ENCODE data around the gene NKAIN4. TPM values are rescaled to one million over a fixed set of nuclear protein-coding genes. Genes with fewer than 3 reads are reported as not detected.

NKAIN4 gene
- total and polyA plus RNA-seq, 12 donors = 0.04 TPM; not detected in 11

GRCh38 chr20:63191400-63191799, 62.9 kb downstream of the NKAIN4 start:
- intact Hi-C loops (cut with DNase I) = no loop called here
- Histone ChIP-seq H3K9me3 (no peaks in the 10 kb centered on the region), H3K4me1 (no peaks in the 10 kb centered on the region), H3K36me3 (peaks cover 0 to 23% (median 12%) of the 10 kb centered on the region in 9 donors), H3K27me3 (peaks cover 0 to 7% (median 0%) of the 10 kb centered on the region in 7 donors), H3K27ac (no peak overlapping the region), H3K4me3 (no peak overlapping the region)
- TF ChIP-seq CTCF (IDR thresholded peaks at IDR 0.05) = no peak
- WGBS, 2 donors = 58 to 67% methylated on average over 14 of the region's 14 CpGs
- DNase-seq (no peak), ATAC-seq (peak in 1 of 8 donors; percentile 41)

DNA sequence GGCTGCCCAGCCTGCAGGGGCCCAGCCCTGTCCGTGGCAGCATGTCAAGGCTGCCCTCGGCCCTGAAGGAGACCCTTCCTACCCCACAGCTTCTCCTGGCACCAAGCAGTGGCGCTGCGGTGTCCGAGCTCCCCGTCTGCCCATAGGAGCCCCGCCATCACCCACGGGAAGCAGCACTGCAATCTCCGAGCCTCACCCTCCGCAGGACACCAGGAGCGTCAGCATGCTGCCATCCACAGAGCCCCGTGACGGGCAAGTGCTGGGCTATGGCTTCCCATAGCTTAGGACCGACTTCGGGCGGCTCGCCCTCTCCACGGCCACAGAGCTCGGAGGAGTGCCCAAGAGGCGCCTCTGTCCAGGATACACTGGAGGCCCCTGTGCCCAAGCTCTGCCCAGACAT, 63.4 kb downstream of the NKAIN4 start:
- WGBS, 2 donors = 88 to 91% methylated on average over 20 of the region's 20 CpGs
- Histone ChIP-seq H3K27ac (no peak overlapping the region), H3K36me3 (peaks cover 0 to 17% (median 12%) of the 10 kb centered on the region in 9 donors), H3K27me3 (peaks cover 0 to 7% (median 0%) of the 10 kb centered on the region in 7 donors), H3K9me3 (peaks cover 0 to 1% (median 0%) of the 10 kb centered on the region in 11 donors), H3K4me1 (no peaks in the 10 kb centered on the region), H3K4me3 (no peak overlapping the region)
- intact Hi-C loops (cut with DNase I) = no loop called here
- TF ChIP-seq CTCF (IDR thresholded peaks at IDR 0.05) = no peak
- DNase-seq = no peak
- peak in 1 of 8 donors; percentile 35 for ATAC-seq

Small RNA genes within 50 kb of the gene (microRNA-seq; reads per million reads assigned to microRNA genes)
- gene MIR3196 (0 reads per million in 2 donors), gene MIR4326 (0 to 0.60 reads per million in 2 donors)

Other genes with a start within 250 kb of the NKAIN4 start
- gene BHLHE23, start 247.5 kb downstream of the NKAIN4 start, total RNA-seq = not detected
- under 1 TPM in 1 of 2 donors, not detected in 1; 0.03 TPM for gene BHLHE23, start 247.5 kb downstream of the NKAIN4 start, polyA plus RNA-seq
- 10 to 100 TPM; 18.3 to 31.6 (median 21.7) TPM for gene YTHDF1, start 38.3 kb downstream of the NKAIN4 start, total RNA-seq
- gene YTHDF1, start 38.3 kb downstream of the NKAIN4 start, polyA plus RNA-seq = 10 to 100 TPM; 15.3 to 19.8 TPM
- 1 to 10 TPM in 1 of 10 donors, under 1 TPM in 4, not detected in 5; 0.21 to 2.1 (median 0.37) TPM for gene BIRC7, start 18.6 kb downstream of the NKAIN4 start, total RNA-seq
- not detected for gene BIRC7, start 18.6 kb downstream of the NKAIN4 start, polyA plus RNA-seq
- 10 to 100 TPM; 20.4 to 40.4 (median 28.4) TPM for gene ARFGAP1, start 18.4 kb upstream of the NKAIN4 start, total RNA-seq
- gene ARFGAP1, start 18.4 kb upstream of the NKAIN4 start, polyA plus RNA-seq = 10 to 100 TPM; 46.2 to 72.6 TPM
- under 1 TPM in 2 of 10 donors, not detected in 8; 0.26 to 0.30 TPM for gene COL20A1, start 38.7 kb upstream of the NKAIN4 start, total RNA-seq
- not detected for gene COL20A1, start 38.7 kb upstream of the NKAIN4 start, polyA plus RNA-seq
- 1 to 10 TPM in 4 of 10 donors, under 1 TPM in 2, not detected in 4; 0.38 to 1.5 (median 1.1) TPM for gene CHRNA4, start 106.9 kb upstream of the NKAIN4 start, total RNA-seq
- gene CHRNA4, start 106.9 kb upstream of the NKAIN4 start, polyA plus RNA-seq = under 1 TPM; 0.06 to 0.22 TPM
- 1 to 10 TPM in 3 of 10 donors, under 1 TPM in 1, not detected in 6; 0.26 to 3.8 (median 1.9) TPM for gene KCNQ2, start 218.2 kb upstream of the NKAIN4 start, total RNA-seq
- under 1 TPM in 1 of 2 donors, not detected in 1; 0.03 TPM for gene KCNQ2, start 218.2 kb upstream of the NKAIN4 start, polyA plus RNA-seq
- gene EEF1A2, start 244.6 kb upstream of the NKAIN4 start, total RNA-seq = 1,000 to 10,000 TPM; 1,074 to 1,437 (median 1,307) TPM
- gene EEF1A2, start 244.6 kb upstream of the NKAIN4 start, polyA plus RNA-seq = 1,000 to 10,000 TPM in 1 of 2 donors, 100 to 1,000 TPM in 1; 881 to 1,465 TPM

All from heart right ventricle (tissue), 16 donors.